Parathyroid adenoma (tissue), 2 donors: Measurements from ENCODE around the gene DDX1.

Source experiments
- H2AFZ ChIP-seq: fragments of 300-600 bp; sonication (generic); one replicate; pipeline ENCODE4 v1.7.0; 2017; ENCODE audit warnings: antibody characterized with exemption, mild to moderate bottlenecking
- H3K27ac ChIP-seq: fragments of 300-600 bp; sonication (generic); one replicate; pipeline ENCODE4 v1.7.0; 2017
- H3K27me3 ChIP-seq: fragments of 300-600 bp; sonication (generic); one replicate; pipeline ENCODE4 v1.7.0; 2017; ENCODE audit warnings: low read length; ENCODE audit not compliant: control insufficient read depth, insufficient read depth
- H3K36me3 ChIP-seq: fragments of 300-600 bp; sonication (generic); one replicate; pipeline ENCODE4 v1.7.0; 2017; ENCODE audit warnings: low read length; ENCODE audit not compliant: control insufficient read depth, insufficient read depth
- H3K4me1 ChIP-seq: fragments of 300-600 bp; sonication (generic); one replicate; pipeline ENCODE4 v1.7.0; 2017; ENCODE audit warnings: control low read depth
- H3K4me2 ChIP-seq: fragments of 300-600 bp; sonication (generic); one replicate; pipeline ENCODE4 v1.7.0; 2017; ENCODE audit warnings: low read length
- H3K4me3 ChIP-seq: fragments of 300-600 bp; sonication (generic); one replicate; pipeline ENCODE4 v1.7.0; 2017; ENCODE audit warnings: low read depth, low read length
- H3K79me2 ChIP-seq: fragments of 300-600 bp; sonication (generic); one replicate; pipeline ENCODE4 v1.7.0; 2017; ENCODE audit warnings: control low read depth
- H3K9ac ChIP-seq: fragments of 300-600 bp; sonication (generic); one replicate; pipeline ENCODE4 v1.7.0; 2017; ENCODE audit warnings: mild to moderate bottlenecking
- H3K9me3 ChIP-seq: fragments of 300-600 bp; sonication (generic); one replicate; pipeline ENCODE4 v1.7.0; 2017; ENCODE audit warnings: low read length; ENCODE audit not compliant: control insufficient read depth
- CTCF ChIP-seq: fragments of 300-600 bp; sonication (generic); IDR thresholded peaks from one replicate; pipeline ENCODE4 v1.7.0; 2017; ENCODE audit warnings: antibody characterized with exemption, mild to moderate bottlenecking
- donor health status: primary hyperparathyroidism.

The DDX1 gene

GRCh38 chr2:15559379-15560139 is 32.1 kb upstream of the DDX1 start:
- no peak overlapping the region for H3K4me3 ChIP-seq
- H3K79me2 ChIP-seq: no peaks in the 10 kb centered on the region
- no peaks in the 10 kb centered on the region for H3K9me3 ChIP-seq
- H3K9ac ChIP-seq: no peak overlapping the region
- no peak overlapping the region for H3K27ac ChIP-seq
- H3K4me1 ChIP-seq: no peaks in the 10 kb centered on the region
- no peaks in the 10 kb centered on the region for H3K27me3 ChIP-seq
- peak overlapping the region; percentile 90 for H3K4me2 ChIP-seq
- H3K36me3 ChIP-seq: no peaks in the 10 kb centered on the region
- no peak for TF ChIP-seq CTCF
- no peak overlapping the region for H2AFZ ChIP-seq

- Histone ChIP-seq H2AFZ (peak overlapping the region; percentile 97), H3K4me1 (no peaks in the 10 kb centered on the region), H3K27ac (no peak overlapping the region), H3K79me2 (no peaks in the 10 kb centered on the region), H3K4me2 (peak overlapping the region; percentile 90), H3K9ac (no peak overlapping the region), H3K36me3 (no peaks in the 10 kb centered on the region), H3K9me3 (no peaks in the 10 kb centered on the region), H3K4me3 (peak overlapping the region; percentile 66), H3K27me3 (no peaks in the 10 kb centered on the region)
- no peak for TF ChIP-seq CTCF
Observed at GRCh38 chr2:15560140-15560987, 31.3 kb upstream of the DDX1 start.

- no peaks in the 10 kb centered on the region for H3K4me1 ChIP-seq
Observed at GRCh38 chr2:15560988-15561573, 30.6 kb upstream of the DDX1 start, which contains the start of gene NBAS. TSS of gene NBAS (minus strand) at chr2:15561334. CDS start at chr2:15561304, 30 bp downstream.

GRCh38 chr2:15561574-15562344 is 29.9 kb upstream of the DDX1 start:
- no peak overlapping the region for H3K9ac ChIP-seq
- TF ChIP-seq CTCF: no peak
- H3K4me2 ChIP-seq: peak overlapping the region; percentile 93
- no peaks in the 10 kb centered on the region for H3K36me3 ChIP-seq
- H2AFZ ChIP-seq: peak overlapping the region; percentile 97
- no peaks in the 10 kb centered on the region for H3K4me1 ChIP-seq
- H3K9me3 ChIP-seq: no peaks in the 10 kb centered on the region
- peak overlapping the region; percentile 75 for H3K27ac ChIP-seq
- no peaks in the 10 kb centered on the region for H3K79me2 ChIP-seq
- H3K4me3 ChIP-seq: peak overlapping the region; percentile 66
- H3K27me3 ChIP-seq: no peaks in the 10 kb centered on the region

More at GRCh38 chr2:15560988-15561573, 30.6 kb upstream of the DDX1 start, which contains the start of gene NBAS:
- no peaks in the 10 kb centered on the region for H3K9me3 ChIP-seq
- H3K36me3 ChIP-seq: no peaks in the 10 kb centered on the region
- no peaks in the 10 kb centered on the region for H3K27me3 ChIP-seq
- peak within 1 kb of the TSS; percentile 97 for H2AFZ ChIP-seq
- peak within 1 kb of the TSS; percentile 93 for H3K4me2 ChIP-seq
- no peak within 1 kb of the TSS for H3K9ac ChIP-seq
- H3K79me2 ChIP-seq: no peaks in the 10 kb centered on the region
- H3K27ac ChIP-seq: peak within 1 kb of the TSS; percentile 75
- TF ChIP-seq CTCF: no peak
- peak within 1 kb of the TSS; percentile 66 for H3K4me3 ChIP-seq
